Parathyroid adenoma (tissue), 2 donors: ENCODE measurements around the gene CAB39.

Experiments
- H2AFZ ChIP-seq: fragments of 300-600 bp; sonication (generic); one replicate; pipeline ENCODE4 v1.7.0; 2017; ENCODE audit warnings: antibody characterized with exemption, mild to moderate bottlenecking
- H3K27ac ChIP-seq: fragments of 300-600 bp; sonication (generic); one replicate; pipeline ENCODE4 v1.7.0; 2017
- H3K27me3 ChIP-seq: fragments of 300-600 bp; sonication (generic); one replicate; pipeline ENCODE4 v1.7.0; 2017; ENCODE audit warnings: low read length; ENCODE audit not compliant: control insufficient read depth, insufficient read depth
- H3K36me3 ChIP-seq: fragments of 300-600 bp; sonication (generic); one replicate; pipeline ENCODE4 v1.7.0; 2017; ENCODE audit warnings: low read length; ENCODE audit not compliant: control insufficient read depth, insufficient read depth
- H3K4me1 ChIP-seq: fragments of 300-600 bp; sonication (generic); one replicate; pipeline ENCODE4 v1.7.0; 2017; ENCODE audit warnings: control low read depth
- H3K4me2 ChIP-seq: fragments of 300-600 bp; sonication (generic); one replicate; pipeline ENCODE4 v1.7.0; 2017; ENCODE audit warnings: low read length
- H3K4me3 ChIP-seq: fragments of 300-600 bp; sonication (generic); one replicate; pipeline ENCODE4 v1.7.0; 2017; ENCODE audit warnings: low read depth, low read length
- H3K79me2 ChIP-seq: fragments of 300-600 bp; sonication (generic); one replicate; pipeline ENCODE4 v1.7.0; 2017; ENCODE audit warnings: control low read depth
- H3K9ac ChIP-seq: fragments of 300-600 bp; sonication (generic); one replicate; pipeline ENCODE4 v1.7.0; 2017; ENCODE audit warnings: mild to moderate bottlenecking
- H3K9me3 ChIP-seq: fragments of 300-600 bp; sonication (generic); one replicate; pipeline ENCODE4 v1.7.0; 2017; ENCODE audit warnings: low read length; ENCODE audit not compliant: control insufficient read depth
- CTCF ChIP-seq: fragments of 300-600 bp; sonication (generic); IDR thresholded peaks from one replicate; pipeline ENCODE4 v1.7.0; 2017; ENCODE audit warnings: antibody characterized with exemption, mild to moderate bottlenecking
- donor health status: primary hyperparathyroidism.

The CAB39 gene

DNA sequence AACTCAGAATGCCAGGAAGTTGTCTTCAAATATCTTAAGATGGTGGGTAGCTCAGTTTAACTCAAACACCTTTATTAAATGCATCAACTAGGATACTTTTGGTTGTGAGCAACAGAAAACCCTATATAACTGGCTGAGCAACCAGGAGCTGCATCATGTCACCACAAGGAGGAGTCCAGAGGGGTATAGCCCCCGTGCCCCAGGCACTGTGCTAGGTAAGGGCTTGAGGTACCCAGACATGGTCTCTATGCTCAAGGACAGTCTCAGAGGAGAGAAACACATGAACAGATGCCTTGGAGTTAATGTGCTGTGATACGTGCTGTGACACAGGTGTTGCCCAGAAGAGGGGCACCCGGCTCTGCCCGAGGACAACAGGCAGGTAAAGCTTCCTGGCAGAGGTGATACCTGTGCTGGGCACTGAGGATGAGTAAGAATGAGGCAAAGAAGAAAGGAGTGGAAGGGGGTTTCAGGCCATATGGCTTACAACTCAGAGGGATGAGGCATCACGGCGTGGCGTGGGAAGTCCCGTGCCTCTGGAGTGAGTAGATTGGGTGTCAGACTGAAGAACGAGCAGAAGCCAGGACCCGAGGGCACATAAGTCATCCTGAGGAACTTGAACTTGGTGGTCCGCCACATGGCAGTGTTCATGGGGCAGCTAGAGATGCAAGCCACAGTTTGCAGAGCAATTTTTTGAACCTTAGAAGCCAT lies 32.0 kb upstream of the CAB39 start:
- no peaks in the 10 kb centered on the region for H3K9me3 ChIP-seq
- TF ChIP-seq CTCF, result no peak
- H3K4me3 ChIP-seq, result no peak overlapping the region

DNA sequence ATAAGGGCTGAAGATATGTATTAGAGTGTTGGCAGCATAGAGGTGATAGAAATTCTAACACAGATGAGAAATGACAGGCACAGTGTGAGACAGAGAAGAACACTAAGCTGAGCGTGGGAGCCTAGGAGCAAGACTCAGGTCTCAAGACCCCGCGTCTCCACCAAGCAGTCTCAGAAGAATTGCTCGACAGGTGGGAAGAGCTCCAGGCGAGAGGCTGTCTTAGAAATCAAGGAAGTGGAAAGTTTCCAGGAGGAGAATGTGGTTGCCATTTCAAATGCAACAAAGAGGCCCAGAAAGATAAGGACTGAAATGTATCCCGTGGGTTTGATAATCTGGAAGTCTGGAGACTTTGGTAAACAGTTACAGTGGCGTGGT lies 31.5 kb upstream of the CAB39 start:
- no peaks in the 10 kb centered on the region for H3K36me3 ChIP-seq
- H3K9ac ChIP-seq, result no peak overlapping the region
- no peaks in the 10 kb centered on the region for H3K9me3 ChIP-seq
- no peak overlapping the region for H3K4me2 ChIP-seq
- no peaks in the 10 kb centered on the region for H3K79me2 ChIP-seq
- no peaks in the 10 kb centered on the region for H3K27me3 ChIP-seq
- TF ChIP-seq CTCF, result no peak
- no peak overlapping the region for H3K27ac ChIP-seq
- H2AFZ ChIP-seq, result no peak overlapping the region
- no peak overlapping the region for H3K4me3 ChIP-seq
- H3K4me1 ChIP-seq, result no peaks in the 10 kb centered on the region

More for the DNA sequence above, 32.0 kb upstream of the CAB39 start:
- H3K4me2 ChIP-seq, result no peak overlapping the region
- no peak overlapping the region for H2AFZ ChIP-seq
- H3K79me2 ChIP-seq, result no peaks in the 10 kb centered on the region
- H3K27me3 ChIP-seq, result no peaks in the 10 kb centered on the region
- H3K27ac ChIP-seq, result no peak overlapping the region
- no peaks in the 10 kb centered on the region for H3K4me1 ChIP-seq
- no peak overlapping the region for H3K9ac ChIP-seq
- no peaks in the 10 kb centered on the region for H3K36me3 ChIP-seq

- Histone ChIP-seq H3K27ac (no peak overlapping the region), H3K27me3 (no peaks in the 10 kb centered on the region), H3K4me2 (no peak overlapping the region), H3K9ac (no peak overlapping the region), H2AFZ (no peak overlapping the region), H3K79me2 (no peaks in the 10 kb centered on the region), H3K9me3 (no peaks in the 10 kb centered on the region), H3K36me3 (no peaks in the 10 kb centered on the region), H3K4me3 (no peak overlapping the region), H3K4me1 (no peaks in the 10 kb centered on the region)
- no peak for TF ChIP-seq CTCF
Measured at GRCh38 chr2:230682546-230682945, 30.1 kb upstream of the CAB39 start.

DNA sequence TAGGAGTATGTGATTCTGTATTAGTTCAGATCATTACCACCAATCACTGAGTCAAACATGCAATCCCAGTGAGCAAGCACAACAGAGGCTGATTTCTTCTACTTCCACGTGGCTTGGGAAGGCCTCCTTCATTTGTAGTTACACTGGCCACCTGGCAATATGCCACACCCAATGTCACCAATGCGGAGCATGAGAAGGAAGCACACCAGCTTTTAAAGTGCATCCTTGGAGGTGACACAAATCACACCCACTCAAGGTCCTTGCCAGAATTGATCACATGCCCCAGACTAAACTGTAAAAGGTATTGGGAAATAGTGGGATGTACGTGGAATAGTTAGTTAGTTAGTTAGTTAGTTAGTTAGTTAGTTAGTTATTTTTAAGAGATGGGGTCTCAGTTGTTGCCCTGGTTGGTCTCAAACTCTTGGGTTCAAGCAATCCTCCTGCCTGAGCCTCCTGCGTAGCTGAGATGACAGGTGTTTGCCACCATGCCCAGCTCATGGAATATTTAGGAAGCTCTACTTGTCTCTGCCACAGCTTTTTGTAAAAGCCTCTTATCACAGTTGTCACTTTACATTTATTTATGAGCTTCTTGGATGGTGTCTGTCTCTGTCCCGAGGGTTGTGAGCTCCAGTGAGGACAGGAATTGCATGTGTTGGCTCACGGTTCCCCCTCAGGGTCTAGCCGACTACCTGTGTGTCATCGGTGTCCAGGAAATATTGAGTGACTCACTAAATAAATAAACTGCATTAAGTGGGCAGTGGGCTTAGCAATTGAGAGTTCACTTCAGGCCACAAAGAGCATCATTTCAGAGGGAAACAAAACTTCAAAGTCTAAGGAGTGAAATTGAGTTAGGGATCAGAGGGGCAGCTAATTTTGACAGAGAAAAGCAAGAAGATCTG lies 28.1 kb upstream of the CAB39 start:
- no peaks in the 10 kb centered on the region for H3K9me3 ChIP-seq
- no peak for TF ChIP-seq CTCF
- no peak overlapping the region for H3K27ac ChIP-seq

More for the DNA sequence above, 28.1 kb upstream of the CAB39 start:
- no peaks in the 10 kb centered on the region for H3K27me3 ChIP-seq
- no peak overlapping the region for H3K9ac ChIP-seq
- no peak overlapping the region for H2AFZ ChIP-seq
- H3K79me2 ChIP-seq, result no peaks in the 10 kb centered on the region
- H3K4me2 ChIP-seq, result no peak overlapping the region
- no peak overlapping the region for H3K4me3 ChIP-seq
- no peaks in the 10 kb centered on the region for H3K4me1 ChIP-seq
- no peaks in the 10 kb centered on the region for H3K36me3 ChIP-seq
